Psoas muscle (tissue), 8 donors: ENCODE results near the gene EML5. TPM values are rescaled to one million over a fixed set of nuclear protein-coding genes. Genes with fewer than 3 reads are reported as not detected.

Source experiments
- ATAC-seq, 4 donors: fragments of 200-7000 bp; cut with Tn5 transposase; one replicate each; pipeline ENCODE4 v1.9.1; 2020; ENCODE audit warnings: moderate library complexity in 3 of 4, mild to moderate bottlenecking in 2 of 4
- DNase-seq, 2 donors: peaks; one replicate each; pipeline ENCODE4 v3.0.0-alpha.2; 2020
- H3K27ac ChIP-seq: fragments of 200-600 bp; one replicate; pipeline ENCODE4 v1.8.0; 2022
- H3K27me3 ChIP-seq, 3 donors: fragments of 200-600 bp in 1 of 3; one replicate each; pipeline versions ENCODE4 v1.6.1 to v1.8.0; 2013 to 2022; ENCODE audit warnings: low read length in 2 of 3, mild to moderate bottlenecking in 2 of 3, moderate library complexity in 1 of 3; ENCODE audit not compliant: insufficient read depth in 3 of 3
- H3K36me3 ChIP-seq, 2 donors: fragments of 200-600 bp in 1 of 2; one replicate each; pipeline versions ENCODE4 v1.6.1 to v1.8.0; 2013 to 2022; ENCODE audit warnings: low read depth in 1 of 2, mild to moderate bottlenecking in 1 of 2, moderate library complexity in 1 of 2; ENCODE audit not compliant: insufficient read depth in 1 of 2
- H3K4me1 ChIP-seq: fragments of 200-600 bp; one replicate; pipeline ENCODE4 v1.8.0; 2022
- H3K4me3 ChIP-seq: fragments of 200-600 bp; one replicate; pipeline ENCODE4 v1.8.0; 2022; ENCODE audit warnings: mild to moderate bottlenecking
- H3K9me3 ChIP-seq: fragments of 200-600 bp; one replicate; pipeline ENCODE4 v1.8.0; 2022
- CTCF ChIP-seq: fragments of 200-600 bp; IDR thresholded peaks from one replicate; pipeline ENCODE4 v1.8.0; 2022; ENCODE audit warnings: antibody characterized with exemption
- WGBS, 3 donors: extraction: QIAGEN DNeasy Blood & Tissue Kit; methylation state at CpG; one replicate each; pipeline versions ENCODE4 v1.1.6 to v1.1.7; 2013; 5-methylcytosine and 5-hydroxymethylcytosine counted together
- intact Hi-C, 2 donors: fragments of 100-400 bp; cut with DNase I; formaldehyde crosslinking; loops; one replicate each; pipeline versions ENCODE4 v1.11.0 to v1.14.2; 2022
- polyA plus RNA-seq, 3 donors: library from polyadenylated mRNA; stranded (reverse); fragments of 200-250 nt; gene quantifications; one replicate each; pipeline ENCODE4 v1.2.3, GENCODE V29; 2013
- total RNA-seq, 4 donors: library from RNA; stranded (reverse); fragmentation: NEBNext Ultra II Directional in 2 of 4; extraction: Animal tissue kit (Norgen Biotek cat#: 25700) in 2 of 4; gene quantifications; one replicate each; pipeline versions ENCODE4 v1.2.1 to v1.2.4, GENCODE V29; 2021 to 2023
- donor health status: healthy with polysubstance abuse.
- donor health status: DM: no; HTN: no; CAD: no; lungs with moderate emphysema.
- donor health status: Bipolar disorder and iron deficiency.
- donor health status: healthy.
- donor health status: DM: yes; HTN: yes; CAD: no.
- donor health status: DM: no; HTN: no; CAD: no.
- donor health status: DM: no; HTN: no; CAD: no.
- donor health status: DM: yes; HTN: yes; CAD: no.

EML5 gene
- total and polyA plus RNA-seq, 7 donors = 0.04 to 0.24 (median 0.17) TPM

DNA sequence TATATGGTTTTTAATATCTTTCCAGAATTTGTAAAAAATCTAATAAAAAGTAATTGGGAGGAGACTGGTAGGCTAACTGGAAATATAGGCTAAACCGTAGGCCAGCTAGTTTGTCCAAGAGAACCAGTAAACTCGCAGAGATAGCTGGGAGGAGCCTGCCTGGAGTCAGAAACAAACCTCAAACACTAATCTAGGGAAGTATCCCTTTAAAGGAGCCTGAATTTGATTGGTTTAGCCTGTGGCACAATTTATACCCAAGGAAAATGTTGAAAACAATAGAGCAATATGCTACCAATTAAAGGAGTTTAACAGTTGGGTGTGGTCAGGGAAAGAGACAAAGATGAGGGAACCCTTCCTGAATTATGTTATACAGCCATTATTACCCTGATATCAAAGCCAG is 109.6 kb downstream of the EML5 start:
- no peak overlapping the region for H3K27ac ChIP-seq
- TF ChIP-seq CTCF = no peak
- H3K36me3 ChIP-seq = no peaks in the 10 kb centered on the region
- no peaks in the 10 kb centered on the region for H3K4me1 ChIP-seq
- ATAC-seq (no peak), DNase-seq (no peak)
- H3K9me3 ChIP-seq = no peaks in the 10 kb centered on the region
- no peak overlapping the region for H3K4me3 ChIP-seq
- intact Hi-C loops = no loop called here
- WGBS, 3 donors = 67 to 75% (median 73%) methylated on average over 2 of the region's 2 CpGs
- H3K27me3 ChIP-seq = no peaks in the 10 kb centered on the region

DNA sequence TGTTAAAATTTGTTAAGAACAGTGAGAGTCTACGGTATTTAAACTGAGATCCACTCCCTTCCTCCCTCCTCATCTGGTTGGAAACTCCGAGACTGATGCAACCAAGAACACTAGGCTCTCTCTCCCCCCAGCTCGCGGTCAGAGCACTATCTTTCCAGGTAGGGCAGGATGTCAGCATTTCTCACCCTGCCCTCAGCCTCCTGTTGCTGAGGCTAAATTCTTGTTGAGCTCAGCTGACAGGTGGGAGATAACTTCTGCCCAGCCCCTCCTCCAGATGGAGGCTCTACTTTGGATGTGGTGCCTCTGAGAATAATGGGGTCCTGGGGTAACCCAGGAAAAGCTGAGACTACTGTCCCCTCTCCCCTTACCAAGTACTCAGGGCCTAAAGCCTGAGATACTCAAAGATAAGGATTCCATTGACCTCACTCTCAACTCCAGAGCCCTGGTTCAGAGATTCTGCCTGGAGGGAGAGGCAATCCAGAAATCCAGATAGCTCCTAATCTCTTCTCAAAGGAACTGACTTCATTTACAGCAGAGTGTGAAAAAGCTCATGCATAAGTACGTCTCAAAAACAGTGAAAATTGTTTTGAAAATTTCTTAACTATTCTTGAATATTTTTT is 110.1 kb downstream of the EML5 start:
- intact Hi-C loops = no loop called here
- WGBS, 3 donors = 59 to 81% (median 69%) methylated on average over 5 of the region's 5 CpGs
- no peak for TF ChIP-seq CTCF
- H3K27me3 ChIP-seq = no peaks in the 10 kb centered on the region
- ATAC-seq (no peak), DNase-seq (no peak)
- H3K27ac ChIP-seq = no peak overlapping the region
- no peak overlapping the region for H3K4me3 ChIP-seq
- no peaks in the 10 kb centered on the region for H3K36me3 ChIP-seq
- H3K9me3 ChIP-seq = no peaks in the 10 kb centered on the region
- no peaks in the 10 kb centered on the region for H3K4me1 ChIP-seq

DNA sequence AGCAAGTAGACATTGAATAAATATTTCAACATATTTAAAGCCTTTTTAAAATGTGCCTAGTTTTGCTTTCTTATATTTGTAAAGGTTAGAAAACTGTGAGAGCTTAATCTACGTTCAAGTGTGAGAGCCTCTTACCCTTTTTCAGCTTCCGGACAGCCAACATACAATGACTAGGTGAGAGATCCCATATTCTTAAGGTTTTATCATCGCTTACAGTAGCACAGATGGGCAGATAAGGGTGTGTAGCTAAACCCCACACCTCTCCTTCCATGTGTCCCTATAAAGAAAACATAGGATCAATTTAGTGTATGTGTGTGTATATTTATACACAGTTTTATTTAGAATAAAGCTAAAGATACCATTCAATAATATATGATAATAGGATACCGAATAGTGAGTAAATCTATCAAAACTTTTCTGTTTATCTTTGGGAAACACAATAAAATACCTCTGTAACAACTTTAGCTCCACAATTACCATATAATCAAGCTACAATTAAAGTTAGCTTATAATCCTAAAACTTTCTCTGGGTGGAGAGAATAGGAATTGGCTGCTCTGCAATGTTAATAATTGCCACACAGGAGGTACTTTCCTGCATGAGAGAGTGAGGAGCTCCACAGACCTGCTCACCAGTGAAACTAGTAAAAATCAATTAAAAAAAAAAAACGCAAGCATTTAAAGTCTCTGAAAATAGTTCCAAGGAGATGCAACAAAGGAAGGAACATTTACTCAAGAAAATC is 110.8 kb downstream of the EML5 start:
- no peak overlapping the region for H3K4me3 ChIP-seq
- WGBS, 3 donors = 85 to 96% (median 91%) methylated on average over 5 of the region's 5 CpGs
- H3K27me3 ChIP-seq = no peaks in the 10 kb centered on the region
- DNase-seq = no peak
- no peak overlapping the region for H3K27ac ChIP-seq
- H3K9me3 ChIP-seq = no peaks in the 10 kb centered on the region
- ATAC-seq = no peak
- no peaks in the 10 kb centered on the region for H3K4me1 ChIP-seq
- intact Hi-C loops = no loop called here
- no peaks in the 10 kb centered on the region for H3K36me3 ChIP-seq
- no peak for TF ChIP-seq CTCF

GRCh38 chr14:88669346-88669745 is 123.4 kb downstream of the EML5 start:
- Histone ChIP-seq H3K27ac (no peak overlapping the region), H3K4me3 (no peak overlapping the region), H3K27me3 (no peaks in the 10 kb centered on the region), H3K4me1 (no peaks in the 10 kb centered on the region), H3K36me3 (no peaks in the 10 kb centered on the region), H3K9me3 (no peaks in the 10 kb centered on the region)
- DNase-seq (no peak), ATAC-seq (no peak)
- no peak for TF ChIP-seq CTCF
- intact Hi-C loops = no loop called here
- WGBS, 3 donors = 73 to 77% (median 77%) methylated on average over 4 of the region's 4 CpGs
